Caki2 (cell line): ENCODE measurements around the gene KCTD21. TPM values are rescaled to one million over a fixed set of nuclear protein-coding genes. Genes with fewer than 3 reads are reported as not detected.

Source experiments
- DNase-seq: peaks from one replicate; pipeline ENCODE4 v3.0.0-alpha.2; 2015; ENCODE audit warnings: low read depth
- in situ Hi-C: cut with HindIII; loops from 2 replicates; pipeline ENCODE4 v1.10.0; 2016; ENCODE audit warnings: low sequenced_read_pairs, low pct_unique_long_range_greater_than_20kb, mixed read lengths
- total RNA-seq: library from RNA; depleted of rRNA; stranded (reverse); fragments of >200 nt; shearing (Covaris generic); gene quantifications from 2 replicates; pipeline ENCODE4 v1.2.3, GENCODE V29; 2014; ENCODE audit warnings: low replicate concordance

KCTD21 gene
- total RNA-seq, 1 experiment from 2014 or later: 7.1 TPM

- DNase-seq: no peak
- in situ Hi-C loops: no loop called here
Observed at GRCh38 chr11:78207532-78208256, 19.3 kb upstream of the KCTD21 start.

DNA sequence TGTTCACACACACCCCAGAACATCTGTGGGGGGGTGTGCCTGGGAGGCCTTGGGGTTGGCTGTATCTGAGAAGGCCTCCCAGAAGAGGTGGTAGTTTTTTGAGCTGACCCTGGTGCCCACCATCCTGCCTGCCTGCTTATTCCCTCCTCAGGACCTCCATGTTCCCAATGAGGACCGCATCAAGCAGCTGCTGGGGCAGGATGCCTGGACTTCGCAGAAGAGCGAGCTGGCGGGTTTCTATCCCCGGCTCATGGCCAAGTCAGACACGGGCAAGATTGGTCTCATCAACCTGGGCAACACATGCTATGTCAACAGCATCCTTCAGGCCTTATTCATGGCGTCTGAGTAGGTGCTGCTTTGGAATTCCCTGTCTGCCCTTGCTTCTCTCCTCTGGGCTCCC lies 17.3 kb upstream of the KCTD21 start:
- in situ Hi-C loops: no loop called here
- DNase-seq: no peak

DNA sequence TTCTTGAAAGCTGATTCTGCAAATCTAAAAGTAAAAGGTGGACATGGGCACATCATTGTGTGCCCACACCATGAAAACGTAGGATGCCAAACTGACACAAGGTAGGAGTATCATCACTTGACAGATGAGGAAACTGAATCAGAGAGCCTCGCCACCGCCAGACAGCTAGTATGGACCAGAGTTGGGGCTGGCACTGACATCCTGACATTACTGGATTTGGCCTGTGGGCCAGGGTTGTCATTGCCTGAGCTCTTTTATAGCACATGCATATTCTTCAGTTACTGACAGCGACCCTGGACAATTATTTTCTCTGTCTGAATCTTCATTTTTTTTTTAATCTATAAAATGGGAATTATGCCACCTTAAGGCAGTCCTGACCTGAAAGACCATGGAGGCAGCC lies 16.8 kb upstream of the KCTD21 start:
- in situ Hi-C loops: no loop called here
- no peak for DNase-seq

DNA sequence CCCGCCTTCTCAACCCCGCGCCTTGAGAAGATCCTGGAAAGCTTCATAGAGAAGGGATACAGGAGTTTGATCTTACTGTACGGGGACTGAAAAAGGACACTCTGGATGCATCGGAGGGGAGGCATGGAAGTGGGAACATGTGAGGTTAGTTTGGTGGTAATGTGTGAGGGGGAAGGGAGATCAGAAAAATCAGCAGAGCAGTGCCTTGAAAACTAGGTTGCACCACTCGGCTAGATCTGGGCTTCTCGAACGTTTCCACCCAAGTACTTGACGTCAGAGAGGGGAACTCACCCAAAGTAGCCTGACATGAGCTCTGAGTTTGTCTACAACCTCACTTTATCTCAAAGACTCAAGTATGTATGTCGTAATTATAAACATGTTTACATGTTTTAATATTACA lies 14.8 kb upstream of the KCTD21 start:
- no peak for DNase-seq
- in situ Hi-C loops: no loop called here

DNA sequence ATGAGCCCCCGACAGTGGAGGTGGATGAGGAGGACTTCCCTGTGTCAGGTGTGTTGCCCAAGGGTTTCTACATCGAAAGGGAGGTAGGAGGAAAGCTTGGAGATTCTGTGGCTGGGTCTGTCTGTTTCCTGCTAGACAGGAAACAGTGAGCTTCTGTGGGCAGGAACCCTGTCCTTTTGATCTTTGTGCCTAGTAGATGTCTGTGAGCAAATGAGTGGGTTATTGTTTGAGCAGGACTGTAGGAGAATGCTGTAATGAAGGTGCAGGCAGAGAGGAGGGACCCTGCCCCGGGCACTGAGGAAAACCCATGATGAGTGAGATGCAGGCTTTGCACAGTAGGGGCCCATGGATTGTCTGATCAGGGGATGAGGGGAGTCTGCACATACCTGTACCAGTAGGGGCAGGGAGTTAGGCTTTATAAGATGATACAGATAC lies 14.3 kb upstream of the KCTD21 start:
- no peak for DNase-seq

GRCh38 chr11:78201096-78201818 lies 12.8 kb upstream of the KCTD21 start:
- DNase-seq: no peak
- in situ Hi-C loops: no loop called here

More for the DNA sequence above, 14.3 kb upstream of the KCTD21 start:
- in situ Hi-C loops: no loop called here

DNA sequence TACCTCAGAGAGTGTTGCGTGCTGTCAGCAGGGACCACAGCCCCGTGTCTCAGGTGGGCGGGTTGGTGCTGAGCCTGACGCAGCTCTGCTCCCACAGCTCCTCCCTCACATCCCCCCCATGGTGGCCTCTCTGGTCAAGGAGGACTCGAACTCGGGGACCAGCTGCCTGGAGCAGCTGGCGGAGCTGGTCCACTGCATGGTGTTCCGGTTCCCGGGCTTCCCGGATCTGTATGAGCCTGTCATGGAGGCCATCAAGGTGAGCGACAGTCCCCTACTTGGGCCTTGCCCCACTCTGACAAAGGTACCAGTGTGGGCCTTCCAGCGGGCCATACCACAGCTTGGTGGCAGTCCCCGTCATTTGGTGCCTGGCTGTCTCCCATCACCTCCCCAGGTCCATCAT lies 12.1 kb upstream of the KCTD21 start:
- no peak for DNase-seq
- in situ Hi-C loops: no loop called here

- DNase-seq: no peak
- in situ Hi-C loops: no loop called here
Observed at GRCh38 chr11:78200061-78200460, 11.6 kb upstream of the KCTD21 start.

DNA sequence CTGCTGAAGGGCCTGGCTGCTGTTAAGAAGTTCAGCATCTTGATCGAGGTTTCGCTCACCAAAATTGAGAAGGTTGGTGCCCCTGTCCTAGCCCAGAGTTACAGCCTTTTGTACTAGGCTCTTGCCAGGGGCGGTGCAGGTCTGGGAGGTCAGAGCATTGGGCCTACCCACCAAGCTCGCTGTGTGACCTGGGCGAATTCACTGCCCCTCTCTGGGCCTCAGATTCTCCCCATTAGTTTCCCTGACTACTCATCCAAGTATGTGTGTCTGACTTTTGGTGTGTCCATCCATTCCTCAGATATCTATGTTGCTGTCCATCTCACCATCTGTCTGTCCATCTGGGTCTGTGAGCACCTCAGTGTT lies 11.2 kb upstream of the KCTD21 start:
- in situ Hi-C loops: no loop called here
- DNase-seq: no peak

DNA sequence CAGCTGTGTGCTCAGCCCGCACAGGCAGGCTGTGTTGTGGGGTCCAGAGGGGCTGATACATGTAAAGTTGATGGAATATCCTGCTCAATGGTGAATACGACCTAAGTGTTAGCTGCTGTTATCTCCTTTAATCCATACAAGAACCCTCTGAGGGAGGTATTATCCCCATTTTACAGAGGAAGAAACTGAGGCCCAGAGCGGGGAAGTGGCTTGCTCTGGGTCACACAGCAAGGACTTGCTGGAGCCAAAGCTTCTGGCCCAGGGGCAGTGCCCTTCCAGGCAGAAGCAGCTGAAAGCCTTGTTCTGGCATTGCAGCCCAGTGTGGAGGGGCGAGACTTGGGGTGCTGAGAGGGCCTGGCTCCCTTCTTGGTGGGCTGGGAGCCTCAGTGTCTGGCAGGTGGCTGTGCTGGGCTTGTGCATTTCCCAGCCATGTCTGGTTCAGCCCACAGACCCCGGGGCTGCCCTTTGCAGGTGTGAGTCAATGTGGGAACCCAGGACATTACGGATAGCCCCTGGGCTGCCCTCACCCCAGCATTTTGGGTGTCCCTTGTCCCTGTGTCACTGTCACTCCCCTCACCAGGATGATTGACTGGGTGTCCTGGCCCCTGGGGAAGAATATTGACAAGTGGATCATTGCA lies 10.7 kb upstream of the KCTD21 start:
- no peak for DNase-seq
- in situ Hi-C loops: no loop called here

- no peak for DNase-seq
Observed at GRCh38 chr11:78197816-78198215, 9.4 kb upstream of the KCTD21 start.

DNA sequence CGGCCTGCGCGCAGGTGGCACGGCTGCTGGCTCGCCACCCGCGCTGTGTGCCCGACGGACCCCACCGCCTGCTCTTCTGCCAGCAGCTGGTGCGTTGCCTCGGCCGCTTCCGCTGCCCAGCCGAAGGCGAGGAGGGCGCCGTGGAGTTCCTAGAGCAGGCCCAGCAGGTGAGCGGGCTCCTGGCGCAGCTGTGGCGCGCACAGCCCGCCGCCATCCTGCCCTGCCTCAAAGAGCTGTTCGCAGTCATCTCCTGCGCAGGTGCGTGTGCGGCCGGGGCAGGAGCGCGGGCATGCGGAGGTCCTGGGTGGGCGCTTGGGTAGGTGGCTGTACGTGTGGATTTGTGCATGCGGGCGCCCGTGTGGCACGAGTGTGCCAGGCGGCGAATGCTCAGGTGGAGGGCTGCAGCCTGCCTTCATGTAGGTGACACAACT lies 8.2 kb upstream of the KCTD21 start:
- in situ Hi-C loops: no loop called here
- no peak for DNase-seq

More at GRCh38 chr11:78197816-78198215, 9.4 kb upstream of the KCTD21 start:
- in situ Hi-C loops: no loop called here

GRCh38 chr11:78195917-78196560 lies 7.6 kb upstream of the KCTD21 start:
- no peak for DNase-seq
- in situ Hi-C loops: no loop called here

DNA sequence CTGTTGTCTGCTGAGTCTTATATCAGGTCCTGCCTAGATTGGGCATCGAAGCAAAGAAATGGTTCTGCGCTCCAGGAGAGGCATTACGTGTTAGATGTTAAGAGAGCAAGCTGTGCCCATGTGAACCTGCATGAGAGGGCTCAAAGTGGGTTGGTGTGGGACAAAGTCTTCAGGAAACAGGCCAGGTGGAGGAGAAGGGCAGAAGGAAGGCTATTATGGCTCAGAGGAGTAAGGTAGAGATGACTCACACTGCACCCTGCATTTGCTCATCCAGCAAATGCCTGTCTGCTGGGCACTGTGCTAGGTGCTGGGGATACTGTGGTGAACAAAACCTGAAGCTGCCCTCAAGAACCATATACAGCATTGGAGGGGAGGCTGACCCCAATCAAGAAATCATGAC lies 6.1 kb upstream of the KCTD21 start:
- no peak for DNase-seq
- in situ Hi-C loops: no loop called here

DNA sequence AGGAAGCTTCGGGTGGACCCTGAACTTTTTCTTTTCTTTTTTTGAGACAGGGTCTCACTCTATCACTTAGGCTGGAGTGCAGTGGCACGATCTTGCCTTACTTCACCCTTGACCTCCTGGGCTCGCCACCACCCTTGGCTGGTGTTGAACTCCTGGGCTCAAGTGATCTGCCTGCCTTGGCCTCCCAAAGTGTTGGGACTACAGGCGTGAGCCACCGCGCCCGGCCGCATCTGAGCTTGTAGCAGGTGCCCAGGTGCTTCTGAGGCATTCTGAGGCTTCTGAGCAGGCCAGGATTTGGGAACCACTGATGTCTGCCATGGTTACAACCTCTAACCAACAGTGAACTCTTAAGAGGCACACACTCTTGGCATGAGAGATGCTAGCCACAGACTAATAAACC lies 5.4 kb upstream of the KCTD21 start:
- DNase-seq: no peak
- in situ Hi-C loops: no loop called here

- DNase-seq: no peak
- in situ Hi-C loops: no loop called here
Observed at GRCh38 chr11:78192911-78193351, 4.5 kb upstream of the KCTD21 start.

GRCh38 chr11:78192223-78192719 lies 3.8 kb upstream of the KCTD21 start:
- DNase-seq: no peak
- in situ Hi-C loops: no loop called here

- no peak for DNase-seq
- in situ Hi-C loops: no loop called here
Observed at GRCh38 chr11:78190871-78191538, 2.6 kb upstream of the KCTD21 start.
